SK-N-MC (cell line): ENCODE results near the gene MEF2D.

Experiments used
- DNase-seq: peaks from one replicate; pipeline ENCODE4 v3.0.0-alpha.2; 2011; ENCODE audit warnings: low read depth, low spot score
- H3K27ac ChIP-seq: fragments of 200-600 bp; sonication (generic); 2 replicates; pipeline ENCODE4 v1.5.1; 2016; ENCODE audit warnings: mixed run types
- H3K36me3 ChIP-seq: fragments of 200-600 bp; sonication (generic); 2 replicates; pipeline ENCODE4 v1.6.1; 2017; ENCODE audit warnings: antibody characterized with exemption, low read length, mixed read lengths; ENCODE audit not compliant: insufficient read depth
- H3K4me3 ChIP-seq: fragments of 200-600 bp; sonication (generic); 2 replicates; pipeline ENCODE4 v1.5.1; 2016
- H3K9ac ChIP-seq: fragments of 200-600 bp; sonication (generic); 2 replicates; pipeline ENCODE4 v1.8.0; 2017; ENCODE audit warnings: mixed run types, mixed read lengths; ENCODE audit not compliant: insufficient read length
- H3K9me3 ChIP-seq: fragments of 200-600 bp; sonication (generic); 2 replicates; pipeline ENCODE4 v1.6.1; 2017; ENCODE audit warnings: low read depth, mild to moderate bottlenecking, antibody characterized with exemption, low read length, moderate library complexity, mixed read lengths
- EZH2 ChIP-seq: fragments of 200-600 bp; sonication (generic); IDR thresholded peaks from one replicate; pipeline ENCODE4 v1.6.1; 2017; ENCODE audit warnings: antibody characterized with exemption
- FOXP2 ChIP-seq: optimal IDR thresholded peaks from 2 replicates; pipeline ENCODE3; 2011; ENCODE audit warnings: mild to moderate bottlenecking, moderate library complexity; ENCODE audit not compliant: insufficient read depth; ENCODE audit errors: extremely low read length, control extremely low read depth
- POLR2AphosphoS5 ChIP-seq: IDR thresholded peaks from 2 replicates; pipeline ENCODE4 v1.6.1; 2012; ENCODE audit warnings: mild to moderate bottlenecking, low read depth, low read length, borderline replicate concordance

MEF2D gene

GRCh38 chr1:156431366-156431765 lies 69.2 kb downstream of the MEF2D start:
- no peaks in the 10 kb centered on the region for H3K36me3 ChIP-seq
- TF ChIP-seq FOXP2 (no peak), POLR2AphosphoS5 (no peak), EZH2 (no peak)
- no peak overlapping the region for H3K27ac ChIP-seq
- H3K9me3 ChIP-seq: no peaks in the 10 kb centered on the region
- no peak overlapping the region for H3K4me3 ChIP-seq
- H3K9ac ChIP-seq: no peak overlapping the region
- no peak for DNase-seq

DNA sequence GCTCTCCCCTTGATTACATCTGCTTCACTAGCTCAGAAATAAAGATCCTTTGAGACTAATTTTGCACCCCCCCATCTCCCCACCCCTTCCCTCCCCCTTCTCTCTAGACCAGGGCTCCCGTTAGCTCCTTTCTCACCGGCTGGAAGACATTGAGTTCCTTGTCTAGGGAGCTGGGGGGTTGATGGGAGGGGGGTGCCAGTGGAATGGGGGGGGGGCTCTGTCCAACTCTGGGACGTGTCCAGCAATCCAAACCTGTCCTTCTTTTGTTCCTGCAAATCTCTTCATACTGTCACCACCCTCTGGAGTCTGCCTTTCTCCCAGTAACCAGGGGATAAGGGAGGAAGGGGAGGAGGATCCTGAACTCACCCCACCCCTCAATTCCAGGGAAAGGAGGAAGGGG lies 69.7 kb downstream of the MEF2D start:
- H3K9me3 ChIP-seq: no peaks in the 10 kb centered on the region
- no peaks in the 10 kb centered on the region for H3K36me3 ChIP-seq
- TF ChIP-seq POLR2AphosphoS5 (no peak), EZH2 (no peak), FOXP2 (no peak)
- no peak overlapping the region for H3K9ac ChIP-seq
- no peak for DNase-seq
- H3K4me3 ChIP-seq: no peak overlapping the region
- H3K27ac ChIP-seq: no peak overlapping the region

GRCh38 chr1:156430303-156430702 lies 70.3 kb downstream of the MEF2D start:
- no peak overlapping the region for H3K4me3 ChIP-seq
- no peak for TF ChIP-seq EZH2
- no peak for TF ChIP-seq FOXP2
- TF ChIP-seq POLR2AphosphoS5: no peak
- no peak overlapping the region for H3K27ac ChIP-seq
- H3K9me3 ChIP-seq: no peaks in the 10 kb centered on the region
- H3K9ac ChIP-seq: no peak overlapping the region
- no peak for DNase-seq
- no peaks in the 10 kb centered on the region for H3K36me3 ChIP-seq

DNA sequence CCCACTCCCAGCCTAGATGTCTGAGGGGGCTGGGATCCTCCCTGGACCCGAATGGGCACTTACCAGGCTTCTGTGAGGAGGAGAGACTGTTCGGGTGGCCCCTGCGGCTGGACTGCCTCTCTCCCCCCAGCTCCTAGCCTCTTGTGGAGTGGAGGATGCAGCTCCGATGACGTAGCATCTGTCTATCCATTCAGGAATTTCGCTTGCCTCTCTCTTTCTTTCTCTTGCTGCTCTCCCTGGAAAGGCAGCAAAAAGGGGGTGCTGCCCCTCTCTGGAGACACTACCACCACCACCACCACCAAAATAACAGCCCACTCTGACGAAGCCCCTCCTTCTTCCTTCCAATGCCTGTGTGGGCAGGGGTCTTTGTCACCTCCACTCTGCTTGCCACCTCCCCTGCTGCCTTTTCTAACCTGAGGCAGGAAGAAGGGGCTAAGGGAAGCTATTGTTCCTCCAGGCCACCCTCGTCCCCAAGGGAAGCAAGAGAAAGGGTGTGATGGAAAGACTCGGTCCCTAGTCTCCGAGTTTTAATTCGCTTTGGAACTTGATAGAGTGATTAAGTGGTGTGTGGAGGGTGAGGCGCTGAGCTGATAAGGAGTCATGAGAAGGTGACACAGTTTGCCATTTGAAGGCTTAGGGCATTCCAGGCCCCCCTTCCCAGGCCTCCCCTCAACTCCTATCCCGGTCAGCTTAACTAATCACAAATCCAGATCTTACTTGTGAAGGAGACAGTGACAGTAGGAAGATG lies 71.1 kb downstream of the MEF2D start:
- Histone ChIP-seq H3K4me3 (no peak overlapping the region), H3K9ac (no peak overlapping the region), H3K27ac (no peak overlapping the region), H3K36me3 (no peaks in the 10 kb centered on the region), H3K9me3 (no peaks in the 10 kb centered on the region)
- no peak for DNase-seq
- no peak for TF ChIP-seq FOXP2
- TF ChIP-seq POLR2AphosphoS5: no peak

- no peaks in the 10 kb centered on the region for H3K9me3 ChIP-seq
- no peak overlapping the region for H3K4me3 ChIP-seq
- no peaks in the 10 kb centered on the region for H3K36me3 ChIP-seq
- no peak overlapping the region for H3K27ac ChIP-seq
- H3K9ac ChIP-seq: no peak overlapping the region
- no peak for DNase-seq
- no peak for TF ChIP-seq FOXP2
- no peak for TF ChIP-seq POLR2AphosphoS5
- no peak for TF ChIP-seq EZH2
Measured at GRCh38 chr1:156428746-156429288, 71.8 kb downstream of the MEF2D start.

- H3K4me3 ChIP-seq: no peak overlapping the region
- DNase-seq: no peak
- no peaks in the 10 kb centered on the region for H3K9me3 ChIP-seq
- H3K9ac ChIP-seq: no peak overlapping the region
- H3K36me3 ChIP-seq: no peaks in the 10 kb centered on the region
- TF ChIP-seq FOXP2: no peak
- no peak for TF ChIP-seq EZH2
- no peak for TF ChIP-seq POLR2AphosphoS5
- H3K27ac ChIP-seq: no peak overlapping the region
Measured at GRCh38 chr1:156427957-156428356, 72.6 kb downstream of the MEF2D start.

DNA sequence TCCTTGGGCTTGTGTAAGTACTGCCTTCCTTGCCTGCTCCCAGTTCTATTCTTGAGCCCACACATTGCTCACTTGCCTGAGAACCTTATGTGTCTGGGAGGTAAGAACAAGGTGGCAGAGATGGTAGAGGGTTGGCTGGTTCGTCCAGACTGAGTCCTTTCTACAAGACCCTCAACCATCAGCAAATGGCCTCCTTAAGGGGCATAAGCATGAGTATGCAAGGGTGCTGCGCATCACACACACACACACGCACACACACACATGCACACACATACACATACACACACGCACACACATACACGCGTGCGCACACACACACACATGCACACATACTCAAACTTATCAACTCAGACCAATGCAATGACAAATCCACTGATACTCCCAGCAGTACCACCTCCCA lies 74.6 kb downstream of the MEF2D start:
- no peak overlapping the region for H3K4me3 ChIP-seq
- no peak for DNase-seq
- H3K36me3 ChIP-seq: no peaks in the 10 kb centered on the region
- no peaks in the 10 kb centered on the region for H3K9me3 ChIP-seq
- H3K9ac ChIP-seq: no peak overlapping the region
- TF ChIP-seq POLR2AphosphoS5: no peak
- TF ChIP-seq EZH2: no peak
- TF ChIP-seq FOXP2: no peak
- H3K27ac ChIP-seq: no peak overlapping the region

GRCh38 chr1:156424806-156425432 lies 75.7 kb downstream of the MEF2D start:
- TF ChIP-seq POLR2AphosphoS5 (no peak), EZH2 (no peak), FOXP2 (no peak)
- Histone ChIP-seq H3K27ac (no peak overlapping the region), H3K9ac (no peak overlapping the region), H3K9me3 (no peaks in the 10 kb centered on the region), H3K4me3 (no peak overlapping the region), H3K36me3 (no peaks in the 10 kb centered on the region)
- DNase-seq: no peak
